Middle frontal gyrus (tissue), 1 donor: ENCODE data around the gene MAST3.
A peak's percentile ranks its signal among the peaks of the same experiment; 100 is the strongest.

ENCODE experiments used
- DNase-seq: peaks from one replicate; pipeline ENCODE4 v3.0.0-alpha.2; 2015; ENCODE audit warnings: low spot score; ENCODE audit errors: extremely low spot score

MAST3 gene

GRCh38 chr19:18110609-18111232, 13.1 kb downstream of the MAST3 start:
- DNase-seq, result no peak

DNA sequence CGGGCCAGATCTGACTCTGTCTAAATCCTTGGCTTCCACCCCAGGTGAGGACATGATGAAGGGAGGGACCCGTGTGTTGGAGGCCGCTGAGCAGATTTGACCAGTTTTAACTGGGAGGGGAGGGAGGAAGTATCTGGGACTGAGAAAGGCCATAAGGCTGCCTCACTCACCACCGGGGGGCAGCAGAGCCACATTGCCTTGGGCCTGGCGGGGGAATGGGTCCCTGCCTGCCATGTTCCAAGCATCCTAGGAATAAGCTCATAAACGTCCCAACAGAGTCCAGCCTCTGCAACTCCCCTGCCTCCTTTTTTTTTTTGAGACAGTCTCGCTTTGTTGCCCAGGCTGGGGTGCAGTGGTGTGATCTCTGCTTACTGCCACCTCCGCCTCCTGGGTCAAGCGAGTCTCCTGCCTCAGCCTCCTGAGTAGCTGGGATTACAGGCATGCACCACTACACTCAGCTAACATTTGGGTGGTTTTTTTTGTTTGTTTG, 15.5 kb downstream of the MAST3 start:
- DNase-seq, result peak; percentile 83

GRCh38 chr19:18113827-18114226, 16.2 kb downstream of the MAST3 start:
- DNase-seq, result no peak

DNA sequence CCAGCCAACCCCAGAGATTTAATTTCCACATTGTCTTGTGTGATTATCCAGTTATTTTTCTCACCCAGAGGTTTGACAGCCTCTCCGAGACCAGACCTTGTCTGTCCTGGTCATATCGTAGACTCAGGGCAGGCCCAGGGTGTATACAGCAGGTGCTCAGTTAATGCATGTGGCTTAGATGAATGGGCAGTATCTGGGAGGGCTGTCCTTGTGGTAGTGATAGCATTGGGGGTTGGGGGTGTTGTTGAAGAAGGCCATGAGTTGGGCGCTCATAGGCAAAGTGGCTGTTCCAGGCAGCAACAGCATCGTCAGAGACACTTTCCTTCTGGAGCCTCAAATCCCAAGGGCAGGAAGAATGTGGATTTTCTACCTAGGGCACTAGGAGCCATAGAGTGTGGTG, 16.9 kb downstream of the MAST3 start:
- no peak for DNase-seq

DNA sequence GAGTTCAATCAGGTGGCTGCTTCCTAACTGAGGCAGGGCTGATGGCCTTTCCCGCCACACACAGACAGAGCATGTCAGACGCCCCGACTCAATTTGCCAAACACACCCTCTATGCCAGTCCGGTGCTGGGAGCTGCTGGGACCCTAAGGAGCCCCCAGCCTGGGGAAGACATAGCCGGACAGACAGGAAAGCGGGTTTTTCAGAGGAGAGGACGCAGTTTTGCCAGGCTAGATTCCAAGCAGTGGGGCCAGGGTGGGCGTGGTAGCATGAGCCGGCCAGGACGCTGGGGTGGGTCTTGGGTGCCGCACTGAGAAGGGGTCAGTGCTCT, 19.8 kb downstream of the MAST3 start:
- DNase-seq, result no peak

GRCh38 chr19:18117692-18118378, 20.3 kb downstream of the MAST3 start:
- DNase-seq, result peak; percentile 76

DNA sequence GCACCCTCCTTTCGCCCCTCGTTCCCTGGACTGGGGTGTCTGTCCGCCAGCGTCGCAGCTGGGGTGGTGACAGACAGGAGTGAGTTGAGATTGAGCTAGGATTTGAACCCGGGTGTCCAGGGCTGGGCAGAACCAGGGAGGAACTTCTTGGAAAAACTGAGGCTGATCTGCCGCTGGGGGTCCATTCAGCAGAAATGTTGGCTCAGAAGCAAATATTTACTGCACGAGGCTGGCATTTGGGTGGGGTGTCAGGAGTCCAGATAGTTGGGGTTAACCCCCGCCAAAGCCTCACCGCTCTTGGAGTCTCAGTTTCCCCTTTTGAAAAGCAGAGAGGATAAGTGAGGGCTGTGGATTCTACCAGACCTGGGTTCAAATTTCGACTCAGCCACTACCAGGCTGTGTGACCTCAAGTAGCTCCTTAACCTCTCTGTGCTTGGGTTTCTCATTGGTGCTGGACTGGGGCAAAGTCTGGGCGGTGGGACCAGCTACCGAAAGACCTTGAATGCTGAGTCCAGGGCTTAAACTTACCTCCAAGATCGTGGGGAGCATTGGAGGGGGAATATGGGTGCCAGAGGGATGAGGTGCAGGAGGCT, 20.9 kb downstream of the MAST3 start:
- DNase-seq, result no peak

- DNase-seq, result no peak
These were observed 21.6 kb downstream of the MAST3 start for GRCh38 chr19:18119013-18119716.

- no peak for DNase-seq
These were observed 22.1 kb downstream of the MAST3 start for GRCh38 chr19:18119717-18120105.

GRCh38 chr19:18120127-18120526, 22.5 kb downstream of the MAST3 start:
- DNase-seq, result no peak

DNA sequence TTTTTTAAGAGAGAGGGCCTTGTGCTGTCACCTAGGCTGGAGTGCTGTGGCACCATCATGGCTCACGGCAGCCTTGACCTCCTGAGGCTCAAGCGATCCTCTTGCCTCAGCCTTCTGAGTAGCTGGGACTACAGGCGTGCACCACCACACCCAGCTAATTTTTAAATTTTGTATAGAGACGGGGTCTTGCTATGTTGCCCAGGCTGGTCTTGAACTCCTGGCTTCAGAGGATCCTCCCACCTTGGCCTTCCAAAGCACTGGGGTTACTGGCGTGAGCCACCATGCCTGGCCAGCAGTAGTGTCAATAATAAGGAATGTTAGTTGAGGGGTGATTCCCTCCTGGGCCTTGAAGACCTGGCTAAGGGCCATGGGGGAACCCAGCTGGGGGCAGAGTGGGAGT, 23.6 kb downstream of the MAST3 start:
- no peak for DNase-seq

DNA sequence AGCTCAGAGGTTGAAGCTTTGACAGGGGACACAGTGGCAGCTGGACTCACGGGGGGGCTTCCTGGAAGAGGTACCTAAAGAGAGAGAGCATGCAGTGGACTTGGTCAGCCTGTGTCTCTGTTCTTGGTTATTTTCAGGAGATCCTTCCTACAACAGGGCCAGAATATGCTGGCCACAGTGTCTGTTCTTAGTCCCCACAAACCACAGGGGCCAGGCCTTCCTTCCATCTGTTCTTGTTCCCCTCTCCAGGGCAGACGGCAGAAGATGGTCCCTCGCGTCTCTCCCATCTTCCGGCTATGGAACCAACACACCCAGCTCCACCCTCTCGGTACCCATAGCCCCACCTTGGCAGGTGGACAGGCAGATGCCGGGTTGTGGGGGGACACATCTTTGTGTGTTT, 24.8 kb downstream of the MAST3 start:
- no peak for DNase-seq

DNA sequence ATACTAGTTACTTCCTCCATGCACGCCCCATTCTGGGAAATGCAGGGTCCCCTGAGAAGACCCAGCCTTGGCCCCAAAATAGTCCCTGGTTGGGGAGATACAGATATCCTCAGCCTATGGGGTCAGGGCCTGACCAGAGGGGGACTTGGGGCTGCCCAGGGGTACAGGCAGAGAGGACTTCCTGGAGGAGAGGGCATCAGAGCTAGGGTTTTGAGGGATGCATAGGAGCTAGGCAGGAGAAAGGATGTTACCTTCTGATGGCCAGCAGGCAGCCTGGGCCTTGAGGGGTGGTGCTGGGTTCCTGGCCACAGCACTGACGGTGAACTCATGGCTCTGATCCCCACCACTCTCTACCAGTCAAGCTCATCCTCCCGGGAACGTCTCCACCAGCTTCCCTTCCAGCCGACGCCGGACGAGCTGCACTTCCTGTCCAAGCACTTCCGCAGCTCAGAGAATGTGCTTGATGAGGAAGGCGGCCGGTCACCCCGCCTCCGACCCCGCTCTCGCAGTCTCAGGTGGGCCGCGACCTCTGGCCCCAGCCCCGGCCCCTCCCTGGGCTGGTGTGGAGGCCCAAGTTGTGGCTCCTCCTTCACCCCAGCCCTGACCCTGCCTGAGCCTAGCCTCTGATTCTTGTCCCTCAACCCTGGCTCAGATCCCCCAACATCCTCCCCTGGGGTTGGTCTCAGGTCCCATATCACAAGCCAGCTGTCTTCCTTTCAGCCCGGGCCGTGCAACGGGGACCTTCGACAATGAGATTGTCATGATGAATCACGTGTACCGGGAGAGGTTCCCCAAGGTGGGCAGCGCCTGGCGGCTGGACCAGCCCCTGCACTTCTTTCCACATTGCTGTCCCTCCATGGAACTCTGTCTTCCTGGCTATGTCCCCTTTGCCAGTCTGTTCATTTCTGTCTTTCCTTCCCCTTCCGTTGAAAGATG, 25.6 kb downstream of the MAST3 start:
- no peak for DNase-seq

DNA sequence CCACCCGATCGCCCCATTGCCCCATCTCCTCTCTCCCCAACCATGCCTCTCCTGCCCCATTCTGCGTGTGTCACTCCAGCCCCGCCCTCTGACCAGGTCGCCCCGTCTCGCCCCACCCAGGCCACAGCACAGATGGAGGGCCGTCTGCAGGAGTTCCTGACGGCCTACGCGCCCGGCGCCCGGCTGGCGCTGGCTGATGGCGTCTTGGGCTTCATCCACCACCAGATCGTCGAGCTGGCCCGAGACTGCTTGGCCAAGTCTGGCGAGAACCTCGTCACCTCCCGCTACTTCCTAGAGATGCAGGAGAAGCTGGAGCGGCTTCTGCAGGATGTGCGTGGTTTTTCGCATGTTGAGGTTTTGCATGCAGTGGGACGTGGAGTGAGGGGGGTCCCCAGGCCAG, 26.2 kb downstream of the MAST3 start:
- no peak for DNase-seq

GRCh38 chr19:18126097-18126496, 28.5 kb downstream of the MAST3 start:
- DNase-seq, result no peak

- no peak for DNase-seq
These were observed 30.5 kb downstream of the MAST3 start for GRCh38 chr19:18128044-18128443.

- DNase-seq, result no peak
These were observed 31.2 kb downstream of the MAST3 start for GRCh38 chr19:18128805-18129204.

GRCh38 chr19:18130523-18131242, 33.1 kb downstream of the MAST3 start:
- DNase-seq, result no peak

GRCh38 chr19:18131841-18132596, 34.4 kb downstream of the MAST3 start:
- no peak for DNase-seq
